GM21619 (cell line): ENCODE data around the gene PEAK3.

ENCODE experiments used
- ATAC-seq: cut with Tn5 transposase; IDR thresholded peaks from one replicate; pipeline ENCODE4 v1.9.1; 2021; ENCODE audit not compliant: unreplicated experiment

The PEAK3 gene

GRCh38 chr19:2227415-2228156 lies 54.4 kb downstream of the PEAK3 start:
- ATAC-seq = no peak

- ATAC-seq = no peak
Measured at GRCh38 chr19:2226840-2227360, 55.1 kb downstream of the PEAK3 start.

GRCh38 chr19:2226051-2226839 lies 55.7 kb downstream of the PEAK3 start:
- no peak for ATAC-seq

GRCh38 chr19:2225415-2226050 lies 56.4 kb downstream of the PEAK3 start:
- no peak for ATAC-seq

DNA sequence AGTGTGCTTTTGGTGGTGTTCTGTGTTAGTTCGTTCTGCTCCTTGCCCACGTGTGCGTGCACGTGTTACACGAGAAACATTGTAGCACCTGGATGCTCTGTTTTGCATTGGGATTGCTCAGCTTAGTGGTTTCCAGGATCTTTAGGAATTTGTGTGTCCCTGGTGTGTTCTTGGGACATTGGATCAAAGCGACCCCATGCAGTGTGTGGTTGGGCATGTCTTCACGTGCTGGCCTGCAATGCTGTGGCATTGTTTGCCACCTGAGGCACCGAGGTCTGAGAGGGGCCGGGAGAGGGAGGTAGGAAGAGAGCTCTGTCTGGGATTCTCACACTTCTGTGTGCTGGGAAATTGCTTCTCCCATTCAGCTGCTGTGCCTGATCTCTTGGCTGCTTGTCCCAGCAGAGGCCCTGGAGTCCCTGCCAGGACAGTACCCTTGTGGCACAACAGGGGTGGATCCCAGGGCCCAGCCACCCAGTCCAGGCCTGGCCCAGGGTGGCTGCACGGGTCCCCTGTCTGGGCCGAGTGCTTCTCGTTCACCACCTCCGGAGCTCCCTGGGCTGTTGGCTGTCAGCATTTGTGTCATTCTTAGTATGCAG lies 57.1 kb downstream of the PEAK3 start:
- ATAC-seq = no peak
